ENCODE measurements around the gene PTPN2. TPM values are rescaled to one million over a fixed set of nuclear protein-coding genes. Genes with fewer than 3 reads are reported as not detected.
"Not testable (repeated sequence)": the region's sequence is repeated elsewhere in the genome, so short reads cannot be mapped to it uniquely, and the experiment has no call there.

The PTPN2 gene
- total RNA-seq, 2 experiments from 2014 or later = 64.9 to 68.1 TPM

DNA sequence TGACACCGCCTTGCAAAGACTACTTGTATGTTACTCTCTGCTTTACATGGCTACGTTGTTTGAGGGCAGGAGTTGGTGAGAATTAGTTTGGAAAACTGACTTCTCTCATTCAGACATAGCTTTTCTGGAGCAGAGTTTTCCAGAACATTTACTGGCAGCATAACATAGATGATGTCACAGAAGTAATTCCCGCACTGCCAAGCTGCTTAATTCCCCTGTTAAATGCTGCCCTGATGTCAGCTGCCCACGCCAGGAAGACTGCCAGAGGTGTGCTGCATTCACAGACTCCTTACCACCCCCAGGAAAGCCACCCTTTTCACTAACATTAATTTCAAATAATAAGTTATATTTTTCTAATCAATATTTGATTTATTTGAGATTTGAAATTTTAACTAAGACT lies 24.7 kb upstream of the PTPN2 start:
- peaks cover 11% of the 10 kb centered on the region for H3K4me1 Mint-ChIP-seq
- DNase-seq (no peak), ATAC-seq (ENCODE audit: low read depth) (no peak)
- H3K27me3 Mint-ChIP-seq = peaks cover 13% of the 10 kb centered on the region
- POLR2A ChIA-PET = no interaction called here
- H3K4me3 Mint-ChIP-seq = no peak overlapping the region
- H3K27ac Mint-ChIP-seq = no peak overlapping the region
- peaks cover 6% of the 10 kb centered on the region for H3K9me3 Mint-ChIP-seq
- H3K36me3 Mint-ChIP-seq = peaks cover 7% of the 10 kb centered on the region

- no peak overlapping the region for H3K4me3 Mint-ChIP-seq
Measured at GRCh38 chr18:12907258-12907925, 23.4 kb upstream of the PTPN2 start.

GRCh38 chr18:12906773-12907172 lies 22.7 kb upstream of the PTPN2 start:
- Mint-ChIP-seq H3K9me3 (no peaks in the 10 kb centered on the region), H3K4me3 (no peak overlapping the region), H3K27ac (no peak overlapping the region), H3K36me3 (no peaks in the 10 kb centered on the region), H3K27me3 (peaks cover 15% of the 10 kb centered on the region), H3K4me1 (peaks cover 16% of the 10 kb centered on the region)
- ATAC-seq (ENCODE audit: low read depth) (no peak), DNase-seq (no peak)
- POLR2A ChIA-PET = no interaction called here

More at GRCh38 chr18:12907258-12907925, 23.4 kb upstream of the PTPN2 start:
- DNase-seq (no peak), ATAC-seq (ENCODE audit: low read depth) (no peak)
- H3K36me3 Mint-ChIP-seq = no peaks in the 10 kb centered on the region
- POLR2A ChIA-PET = no interaction called here
- H3K4me1 Mint-ChIP-seq = peaks cover 13% of the 10 kb centered on the region
- H3K9me3 Mint-ChIP-seq = no peaks in the 10 kb centered on the region
- H3K27me3 Mint-ChIP-seq = peaks cover 13% of the 10 kb centered on the region
- H3K27ac Mint-ChIP-seq = no peak overlapping the region

DNA sequence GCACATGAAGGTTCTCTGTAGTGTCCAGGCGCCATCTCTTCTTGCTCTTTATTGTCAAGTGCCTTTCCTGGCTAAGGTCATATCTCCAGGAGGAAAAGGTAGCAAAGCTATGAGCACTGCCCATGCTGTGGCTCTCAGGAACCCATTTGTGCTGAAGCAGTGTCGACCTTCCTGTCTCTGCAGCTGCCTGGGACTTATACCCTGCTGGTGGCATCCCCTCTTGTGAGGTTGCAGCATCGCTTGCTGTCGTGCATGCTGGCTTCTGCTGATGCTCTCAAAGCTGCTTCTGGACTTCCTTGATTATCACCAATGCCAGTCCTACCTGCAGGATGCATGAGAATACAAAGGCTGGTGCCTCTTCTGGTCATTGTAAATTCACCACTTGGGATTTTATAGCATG lies 22.1 kb upstream of the PTPN2 start:
- POLR2A ChIA-PET = interaction anchor here (1.0 kb wide), 1 partner anchor 130 kb away, joined by 3 read pairs; no protein-coding TSS in a partner anchor
- peaks cover 15% of the 10 kb centered on the region for H3K27me3 Mint-ChIP-seq
- peaks cover 17% of the 10 kb centered on the region for H3K4me1 Mint-ChIP-seq
- no peaks in the 10 kb centered on the region for H3K36me3 Mint-ChIP-seq
- no peaks in the 10 kb centered on the region for H3K9me3 Mint-ChIP-seq
- H3K27ac Mint-ChIP-seq = no peak overlapping the region
- ATAC-seq (ENCODE audit: low read depth) = no peak
- no peak for DNase-seq
- no peak overlapping the region for H3K4me3 Mint-ChIP-seq

- H3K4me1 Mint-ChIP-seq = peaks cover 14% of the 10 kb centered on the region
- no peaks in the 10 kb centered on the region for H3K36me3 Mint-ChIP-seq
- peak; percentile 75 for DNase-seq
- H3K27me3 Mint-ChIP-seq = peaks cover 17% of the 10 kb centered on the region
- POLR2A ChIA-PET = interaction anchor here (1.0 to 1.9 kb wide), 5 partner anchors 11 to 201 kb away, joined by 3 to 9 read pairs (median 4); partner anchors contain the start of genes CEP76, PSMG2, PTPN2 and SEH1L
- peak overlapping the region; percentile 77 for H3K4me3 Mint-ChIP-seq
- peak overlapping the region; percentile 83 for H3K27ac Mint-ChIP-seq
- ATAC-seq (ENCODE audit: low read depth) = peak; percentile 73
- no peaks in the 10 kb centered on the region for H3K9me3 Mint-ChIP-seq
Measured at GRCh38 chr18:12904012-12904516, 20.0 kb upstream of the PTPN2 start.

GRCh38 chr18:12901208-12901607 lies 17.2 kb upstream of the PTPN2 start:
- H3K4me3 Mint-ChIP-seq; H3K9me3 Mint-ChIP-seq; ATAC-seq (ENCODE audit: low read depth); H3K27ac Mint-ChIP-seq; POLR2A ChIA-PET; H3K36me3 Mint-ChIP-seq; DNase-seq: not testable (repeated sequence)
- Mint-ChIP-seq H3K27me3 (peaks cover 24% of the 10 kb centered on the region), H3K4me1 (peaks cover 17% of the 10 kb centered on the region)

DNA sequence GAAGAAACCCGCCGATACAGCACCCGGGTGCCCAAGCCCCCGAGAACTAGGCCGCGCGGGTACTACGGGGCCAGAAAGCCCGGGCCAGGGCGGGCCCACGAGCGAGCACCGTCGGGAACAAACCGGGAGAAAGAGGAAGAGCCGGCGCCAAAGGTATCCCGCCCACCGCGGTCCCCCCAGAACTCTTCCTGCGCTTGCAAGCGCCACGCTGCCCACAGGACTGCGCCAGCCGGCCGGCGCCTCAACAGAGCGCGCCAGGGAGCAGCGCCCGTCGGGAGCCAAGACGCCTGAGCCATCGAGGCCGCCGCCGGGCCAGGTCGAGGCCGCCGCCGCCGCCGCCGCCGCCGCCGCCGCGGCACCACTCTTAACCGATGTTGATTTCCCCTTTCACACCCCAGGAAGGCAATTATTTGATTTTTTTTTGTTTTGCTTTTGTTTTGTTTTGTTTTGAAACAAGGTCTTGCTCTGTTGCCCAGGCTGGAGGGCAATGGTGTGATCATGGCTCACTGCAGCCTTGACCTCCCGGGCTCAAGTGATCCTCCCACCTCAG lies 12.8 kb upstream of the PTPN2 start:
- Mint-ChIP-seq H3K27ac (peak overlapping the region; percentile 33), H3K4me3 (peak overlapping the region; percentile 75), H3K27me3 (peaks cover 40% of the 10 kb centered on the region), H3K4me1 (peaks cover 10% of the 10 kb centered on the region)
- ATAC-seq (ENCODE audit: low read depth) (peak; percentile 64), DNase-seq (peak; percentile 44)
- POLR2A ChIA-PET = interaction anchor here (0.7 kb wide), 1 partner anchor 13 kb away, joined by 3 read pairs; the partner anchor contains the start of gene PTPN2
- not testable (repeated sequence) for H3K9me3 Mint-ChIP-seq, H3K36me3 Mint-ChIP-seq

DNA sequence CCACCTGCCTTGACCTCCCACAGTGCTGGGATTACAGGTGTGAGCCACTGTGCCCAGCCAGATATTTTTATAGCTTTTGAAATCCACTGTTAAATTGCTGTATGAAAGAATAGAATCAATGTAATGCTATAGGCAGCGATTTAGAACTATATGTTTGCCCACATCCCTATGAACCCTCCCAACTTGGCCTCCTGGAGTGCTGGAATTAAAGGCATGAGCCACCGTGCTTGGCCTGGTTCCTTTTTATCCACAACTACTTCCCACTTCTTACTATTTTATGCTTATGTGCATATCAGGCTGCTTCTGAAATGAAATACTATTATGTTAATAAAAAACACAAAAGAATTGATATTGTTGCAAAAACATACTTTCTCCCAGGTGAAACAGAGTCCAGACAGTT lies 11.6 kb upstream of the PTPN2 start:
- ATAC-seq (ENCODE audit: low read depth) (no peak), DNase-seq (no peak)
- Mint-ChIP-seq H3K27ac (no peak overlapping the region), H3K36me3 (no peaks in the 10 kb centered on the region), H3K4me1 (peaks cover 9% of the 10 kb centered on the region), H3K9me3 (no peaks in the 10 kb centered on the region), H3K27me3 (peaks cover 39% of the 10 kb centered on the region), H3K4me3 (no peak overlapping the region)
- POLR2A ChIA-PET = interaction anchor here (0.8 kb wide), 1 partner anchor 12 kb away, joined by 7 read pairs; the partner anchor contains the start of gene PTPN2

GRCh38 chr18:12895014-12895413 lies 11.0 kb upstream of the PTPN2 start:
- no peaks in the 10 kb centered on the region for H3K36me3 Mint-ChIP-seq
- ATAC-seq (ENCODE audit: low read depth) (no peak), DNase-seq (no peak)
- POLR2A ChIA-PET = interaction anchor here (0.8 kb wide), 1 partner anchor 11 kb away, joined by 7 read pairs; the partner anchor contains the start of gene PTPN2
- no peak overlapping the region for H3K4me3 Mint-ChIP-seq
- no peaks in the 10 kb centered on the region for H3K9me3 Mint-ChIP-seq
- peaks cover 39% of the 10 kb centered on the region for H3K27me3 Mint-ChIP-seq
- peaks cover 9% of the 10 kb centered on the region for H3K4me1 Mint-ChIP-seq
- H3K27ac Mint-ChIP-seq = no peak overlapping the region

- ATAC-seq (ENCODE audit: low read depth) (no peak), DNase-seq (no peak)
- Mint-ChIP-seq H3K27me3 (peaks cover 17% of the 10 kb centered on the region), H3K27ac (no peak overlapping the region), H3K9me3 (no peaks in the 10 kb centered on the region), H3K36me3 (no peaks in the 10 kb centered on the region), H3K4me3 (no peak overlapping the region), H3K4me1 (peaks cover 8% of the 10 kb centered on the region)
- POLR2A ChIA-PET = interaction anchor here (1.2 kb wide), 1 partner anchor 8 kb away, joined by 3 read pairs; no protein-coding TSS in a partner anchor
Measured at GRCh38 chr18:12891561-12891960, 7.5 kb upstream of the PTPN2 start.

DNA sequence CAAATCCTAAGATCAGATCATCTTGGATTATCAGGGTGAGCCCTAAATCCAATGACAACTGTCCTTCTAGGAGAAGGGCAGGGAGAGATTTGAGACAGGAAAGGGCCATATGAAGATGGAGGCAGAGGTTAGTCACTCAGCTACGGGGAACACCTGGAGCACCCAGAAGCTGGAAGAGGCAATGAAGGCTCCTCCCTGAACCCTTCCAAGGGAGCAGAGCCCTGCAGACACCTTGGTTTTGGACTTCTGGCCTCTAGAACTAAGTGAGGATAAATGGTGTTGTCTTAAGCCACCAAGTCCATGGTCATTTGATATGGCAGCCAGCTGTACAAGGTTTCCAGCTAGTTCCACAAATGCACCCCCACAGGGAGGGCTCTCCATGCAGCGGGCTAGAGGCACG lies 6.9 kb upstream of the PTPN2 start:
- no peaks in the 10 kb centered on the region for H3K36me3 Mint-ChIP-seq
- H3K27ac Mint-ChIP-seq = no peak overlapping the region
- no peak for ATAC-seq (ENCODE audit: low read depth)
- no peak overlapping the region for H3K4me3 Mint-ChIP-seq
- DNase-seq = no peak
- peaks cover 15% of the 10 kb centered on the region for H3K27me3 Mint-ChIP-seq
- POLR2A ChIA-PET = interaction anchor here (0.6 to 1.1 kb wide), 2 partner anchors 13 to 43 kb away, joined by 3 to 5 read pairs; no protein-coding TSS in a partner anchor
- H3K4me1 Mint-ChIP-seq = peaks cover 12% of the 10 kb centered on the region
- no peaks in the 10 kb centered on the region for H3K9me3 Mint-ChIP-seq

- ATAC-seq (ENCODE audit: low read depth) (no peak), DNase-seq (no peak)
- H3K4me1 Mint-ChIP-seq = peaks cover 25% of the 10 kb centered on the region
- H3K4me3 Mint-ChIP-seq = no peak overlapping the region
- POLR2A ChIA-PET = no interaction called here
- H3K27ac Mint-ChIP-seq = no peak overlapping the region
- no peaks in the 10 kb centered on the region for H3K36me3 Mint-ChIP-seq
- no peaks in the 10 kb centered on the region for H3K9me3 Mint-ChIP-seq
- H3K27me3 Mint-ChIP-seq = no peaks in the 10 kb centered on the region
Measured at GRCh38 chr18:12886498-12887126, 2.6 kb upstream of the PTPN2 start.

- H3K27ac Mint-ChIP-seq = no peak overlapping the region
- ATAC-seq (ENCODE audit: low read depth) (no peak), DNase-seq (no peak)
- peaks cover 5% of the 10 kb centered on the region for H3K36me3 Mint-ChIP-seq
- POLR2A ChIA-PET = interaction anchor here (1.0 to 2.0 kb wide), 2 partner anchors 59 to 110 kb away, joined by 4 to 8 read pairs; no protein-coding TSS in a partner anchor
- peak overlapping the region; percentile 19 for H3K4me3 Mint-ChIP-seq
- H3K4me1 Mint-ChIP-seq = peaks cover 36% of the 10 kb centered on the region
- H3K9me3 Mint-ChIP-seq = no peaks in the 10 kb centered on the region
- H3K27me3 Mint-ChIP-seq = no peaks in the 10 kb centered on the region
Measured at GRCh38 chr18:12885500-12885899, 1.5 kb upstream of the PTPN2 start.
